Body of pancreas (tissue), 4 donors: ENCODE data around the gene SCAPER.

Experiments used
- POLR2A ChIP-seq, 3 donors: fragments of 450-650 bp; IDR thresholded peaks; one replicate each; pipeline ENCODE4 v1.6.1; 2016; ENCODE audit warnings: antibody characterized with exemption in 3 of 3, mild to moderate bottlenecking in 2 of 3
- TF ChIP-seq, protein P1 (sequence below), 7 experiments: fragments of 450-650 bp in 4 of 7; fragments of 200-600 bp in 3 of 7; sonication (generic) in 3 of 7; IDR thresholded peaks; one replicate each; pipeline ENCODE4 v1.5.1; 2016 to 2019; ENCODE audit warnings: antibody characterized with exemption in 7 of 7

DNA sequence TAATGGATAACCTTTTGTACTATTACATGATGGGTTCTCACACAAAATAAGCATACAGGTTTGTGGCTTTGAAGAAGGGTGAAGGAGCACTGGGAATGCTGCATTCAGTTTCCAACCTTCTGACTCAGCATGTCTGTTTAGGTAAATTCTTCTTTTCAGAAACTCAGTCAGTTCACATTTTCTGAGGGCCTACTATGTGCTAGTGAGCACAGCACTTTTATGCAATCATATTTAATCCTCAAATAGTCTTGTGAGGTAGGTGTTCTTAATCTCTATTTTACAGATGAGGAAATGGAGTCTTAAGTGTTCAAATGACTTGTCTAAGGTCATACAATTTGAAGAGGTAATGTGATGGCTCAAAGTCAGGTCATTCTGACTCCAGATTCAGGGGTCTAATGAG, 527.4 kb downstream of the SCAPER start:
- TF ChIP-seq, protein P1, sequence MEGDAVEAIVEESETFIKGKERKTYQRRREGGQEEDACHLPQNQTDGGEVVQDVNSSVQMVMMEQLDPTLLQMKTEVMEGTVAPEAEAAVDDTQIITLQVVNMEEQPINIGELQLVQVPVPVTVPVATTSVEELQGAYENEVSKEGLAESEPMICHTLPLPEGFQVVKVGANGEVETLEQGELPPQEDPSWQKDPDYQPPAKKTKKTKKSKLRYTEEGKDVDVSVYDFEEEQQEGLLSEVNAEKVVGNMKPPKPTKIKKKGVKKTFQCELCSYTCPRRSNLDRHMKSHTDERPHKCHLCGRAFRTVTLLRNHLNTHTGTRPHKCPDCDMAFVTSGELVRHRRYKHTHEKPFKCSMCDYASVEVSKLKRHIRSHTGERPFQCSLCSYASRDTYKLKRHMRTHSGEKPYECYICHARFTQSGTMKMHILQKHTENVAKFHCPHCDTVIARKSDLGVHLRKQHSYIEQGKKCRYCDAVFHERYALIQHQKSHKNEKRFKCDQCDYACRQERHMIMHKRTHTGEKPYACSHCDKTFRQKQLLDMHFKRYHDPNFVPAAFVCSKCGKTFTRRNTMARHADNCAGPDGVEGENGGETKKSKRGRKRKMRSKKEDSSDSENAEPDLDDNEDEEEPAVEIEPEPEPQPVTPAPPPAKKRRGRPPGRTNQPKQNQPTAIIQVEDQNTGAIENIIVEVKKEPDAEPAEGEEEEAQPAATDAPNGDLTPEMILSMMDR (IDR thresholded peaks at IDR 0.05) = no peak
- no peak for TF ChIP-seq POLR2A (IDR thresholded peaks at IDR 0.05)
